H1 (cell line): Measurements from ENCODE around the gene SPHK1. TPM values are rescaled to one million over a fixed set of nuclear protein-coding genes. Genes with fewer than 3 reads are reported as not detected.
A peak's percentile ranks its signal among the peaks of the same experiment; 100 is the strongest.

ENCODE experiments used
- CTCF ChIA-PET: fragments of 300-600 bp; sonication (Branson Sonifier 250); formaldehyde crosslinking; loops from one replicate; lab custom pipeline; 2021; ENCODE audit not compliant: partially characterized antibody; lab: Charles Lee
- POLR2A ChIA-PET: fragments of 300-600 bp; sonication (Branson Sonifier 250); formaldehyde crosslinking; loops from one replicate; lab custom pipeline; 2021; ENCODE audit warnings: inconsistent platforms; ENCODE audit not compliant: partially characterized antibody; lab: Charles Lee
- DNase-seq, 2 experiments: peaks; one replicate each; pipeline versions ENCODE4 v3.0.0 to v3.0.0-alpha.2; 2010 to 2022; ENCODE audit warnings: low spot score in 2 of 2, low read depth in 1 of 2, mixed read lengths in 1 of 2
- FAIRE-seq: peaks from 2 replicates; lab custom pipeline; 2011; peaks lifted over from hg19 to GRCh38; lab: Jason Lieb, UNC
- H2AFZ ChIP-seq: 2 replicates; pipeline ENCODE4 v1.8.1; 2012; ENCODE audit warnings: low read length, inconsistent platforms
- H2AK5ac ChIP-seq: 2 replicates; pipeline ENCODE4 v1.6.1; 2013; ENCODE audit warnings: low read depth, low read length
- H2BK120ac ChIP-seq: replicated peaks from 2 replicates; pipeline ENCODE3; 2013; ENCODE audit warnings: low read depth, low read length, inconsistent platforms
- H2BK12ac ChIP-seq: 2 replicates; pipeline ENCODE4 v1.6.1; 2013; ENCODE audit warnings: low read depth, low read length
- H2BK15ac ChIP-seq: 2 replicates; pipeline ENCODE4 v1.6.1; 2013; ENCODE audit warnings: low read length
- H2BK20ac ChIP-seq: 2 replicates; pipeline ENCODE4 v1.6.1; 2013; ENCODE audit warnings: low read length
- H2BK5ac ChIP-seq: 2 replicates; pipeline ENCODE4 v1.6.1; 2013; ENCODE audit warnings: low read depth, low read length
- H3K14ac ChIP-seq: 2 replicates; pipeline ENCODE4 v1.6.1; 2013; ENCODE audit warnings: inconsistent platforms; ENCODE audit not compliant: insufficient read length
- H3K18ac ChIP-seq: 2 replicates; pipeline ENCODE4 v1.6.1; 2013; ENCODE audit warnings: low read length; ENCODE audit errors: extremely low read depth
- H3K23ac ChIP-seq: 2 replicates; pipeline ENCODE4 v1.6.1; 2013; ENCODE audit warnings: inconsistent platforms; ENCODE audit not compliant: insufficient read length
- H3K23me2 ChIP-seq: 2 replicates; pipeline ENCODE4 v1.6.1; 2013; ENCODE audit warnings: low read depth, low read length
- H3K27ac ChIP-seq: 2 replicates; pipeline ENCODE4 v1.6.1; 2011; ENCODE audit warnings: low read depth, low read length, inconsistent platforms
- H3K27me3 ChIP-seq, 4 experiments: replicated peaks in 1 of 4; 1 replicate in 1 of 4; 2 replicates in 3 of 4; pipeline versions ENCODE4 v1.6.1 to v1.8.1; 2011 to 2013; ENCODE audit warnings: low read length in 3 of 4, mild to moderate bottlenecking in 3 of 4, inconsistent platforms in 2 of 4, mixed read lengths in 2 of 4, moderate library complexity in 1 of 4; ENCODE audit not compliant: control insufficient read depth in 3 of 4, insufficient read depth in 3 of 4; ENCODE audit errors: extremely low read depth in 1 of 4
- H3K36me3 ChIP-seq, 4 experiments: 2 replicates each; pipeline versions ENCODE4 v1.6.1 to v1.8.1; 2011 to 2013; ENCODE audit warnings: mild to moderate bottlenecking in 4 of 4, low read length in 3 of 4, moderate library complexity in 2 of 4, control low read depth in 1 of 4, inconsistent platforms in 1 of 4; ENCODE audit not compliant: insufficient read depth in 4 of 4, control insufficient read depth in 2 of 4
- H3K4ac ChIP-seq: replicated peaks from 2 replicates; pipeline ENCODE3; 2013; ENCODE audit warnings: low read length, low read depth, mixed read lengths, inconsistent platforms; ENCODE audit not compliant: insufficient read length
- H3K4me1 ChIP-seq, 4 experiments: replicated peaks in 1 of 4; 1 replicate in 1 of 4; 2 replicates in 3 of 4; pipeline versions ENCODE4 v1.6.1 to v1.8.1; 2011 to 2013; ENCODE audit warnings: low read length in 3 of 4, inconsistent platforms in 2 of 4, mixed read lengths in 1 of 4; ENCODE audit not compliant: insufficient read depth in 4 of 4, control insufficient read depth in 3 of 4
- H3K4me2 ChIP-seq, 2 experiments: 2 replicates each; pipeline versions ENCODE4 v1.6.1 to v1.8.1; 2011 to 2013; ENCODE audit warnings: low read depth in 2 of 2, low read length in 2 of 2, control low read depth in 1 of 2, inconsistent platforms in 1 of 2, mild to moderate bottlenecking in 1 of 2; ENCODE audit not compliant: insufficient read depth in 1 of 2
- H3K4me3 ChIP-seq, 4 experiments: fragments of 200-600, 300-600 bp in 1 of 4; sonication (generic), shearing (Covaris generic), sonication (Bioruptor Twin) in 1 of 4; 2 replicates each; pipeline versions ENCODE4 v1.5.1 to v1.8.1; 2011 to 2016; ENCODE audit warnings: low read length in 4 of 4, low read depth in 3 of 4, control low read depth in 2 of 4, inconsistent platforms in 2 of 4, mild to moderate bottlenecking in 2 of 4, mixed read lengths in 1 of 4, moderate library complexity in 1 of 4; ENCODE audit not compliant: insufficient read depth in 2 of 4; ENCODE audit errors: extremely low read depth in 1 of 4
- H3K56ac ChIP-seq: replicated peaks from 2 replicates; pipeline ENCODE3; 2013; ENCODE audit warnings: low read depth, mild to moderate bottlenecking, mixed read lengths, low read length, inconsistent platforms; ENCODE audit not compliant: insufficient read length
- H3K79me1 ChIP-seq: 2 replicates; pipeline ENCODE4 v1.6.1; 2013; ENCODE audit warnings: low read depth, low read length, control low read depth
- H3K79me2 ChIP-seq, 2 experiments: 2 replicates each; pipeline versions ENCODE4 v1.6.1 to v1.8.1; 2012 to 2013; ENCODE audit warnings: low read length in 2 of 2, mild to moderate bottlenecking in 2 of 2, inconsistent platforms in 1 of 2; ENCODE audit not compliant: insufficient read depth in 2 of 2, control insufficient read depth in 1 of 2
- H3K9ac ChIP-seq, 4 experiments: replicated peaks in 1 of 4; 1 replicate in 1 of 4; 2 replicates in 3 of 4; pipeline versions ENCODE4 v1.6.1 to v1.8.1; 2011 to 2013; ENCODE audit warnings: low read depth in 3 of 4, low read length in 3 of 4, control low read depth in 2 of 4, mild to moderate bottlenecking in 2 of 4, moderate library complexity in 2 of 4, inconsistent platforms in 1 of 4; ENCODE audit errors: extremely low read depth in 1 of 4
- H3K9me3 ChIP-seq, 2 experiments: 2 replicates each; pipeline versions ENCODE4 v1.6.1 to v1.8.1; 2012 to 2013; ENCODE audit warnings: mild to moderate bottlenecking in 2 of 2, moderate library complexity in 2 of 2, control low read depth in 1 of 2, inconsistent platforms in 1 of 2, low read depth in 1 of 2, low read length in 1 of 2, mixed read lengths in 1 of 2; ENCODE audit not compliant: insufficient read depth in 2 of 2
- H4K20me1 ChIP-seq, 2 experiments: replicated peaks in 1 of 2; 2 replicates each; pipeline versions ENCODE3 to v1.8.1; 2011 to 2013; ENCODE audit warnings: inconsistent platforms in 2 of 2, low read length in 2 of 2, mild to moderate bottlenecking in 1 of 2; ENCODE audit not compliant: insufficient read depth in 2 of 2, control insufficient read depth in 1 of 2
- H4K5ac ChIP-seq: 2 replicates; pipeline ENCODE4 v1.6.1; 2013; ENCODE audit warnings: low read length, low read depth, mixed read lengths, inconsistent platforms; ENCODE audit not compliant: insufficient read length
- H4K8ac ChIP-seq: 2 replicates; pipeline ENCODE4 v1.8.0; 2013; ENCODE audit warnings: mild to moderate bottlenecking, moderate library complexity, low read length, inconsistent platforms; ENCODE audit not compliant: insufficient read depth; ENCODE audit errors: extremely low read depth
- H4K91ac ChIP-seq: replicated peaks from 2 replicates; pipeline ENCODE3; 2013; ENCODE audit warnings: low read length, mixed read lengths, inconsistent platforms; ENCODE audit not compliant: insufficient read length
- CBX8 ChIP-seq: fragments of 300-800, 300-1000 bp; sonication (generic); IDR thresholded peaks from 2 replicates; pipeline ENCODE4 v1.7.1; 2016; ENCODE audit warnings: low read depth, low read length, borderline replicate concordance
- KDM4A ChIP-seq: IDR thresholded peaks from one replicate; pipeline ENCODE4 v1.7.1; 2012; ENCODE audit warnings: low read depth, mild to moderate bottlenecking, moderate library complexity, low read length, inconsistent platforms; ENCODE audit not compliant: severe bottlenecking
- MAFK ChIP-seq: IDR thresholded peaks from 2 replicates; pipeline ENCODE4 v1.6.1; 2012; ENCODE audit warnings: low read depth, mild to moderate bottlenecking, improper control_type of control experiment, low read length
- POLR2A ChIP-seq, 2 experiments: IDR thresholded peaks; 1 replicate in 1 of 2; 2 replicates in 1 of 2; pipeline ENCODE4 v1.6.1; 2011; ENCODE audit warnings: low read depth in 2 of 2, low read length in 2 of 2, mild to moderate bottlenecking in 2 of 2; ENCODE audit errors: control extremely low read depth in 1 of 2
- SP2 ChIP-seq: IDR thresholded peaks from 2 replicates; pipeline ENCODE4 v1.6.1; 2012; ENCODE audit warnings: mild to moderate bottlenecking, low read length, inconsistent platforms
- WGBS, 2 experiments: shearing (Covaris generic) in 1 of 2; methylation state at CpG; one replicate each; pipeline versions ENCODE4 v1.1.6 to v1.1.7; 2013 to 2015; ENCODE audit warnings: low lambda C conversion rate in 2 of 2, mixed read lengths in 2 of 2, inconsistent platforms in 1 of 2, low coverage in 1 of 2, missing lambda C conversion rate in 1 of 2; ENCODE audit not compliant: insufficient replicate concordance in 2 of 2, insufficient coverage in 1 of 2, insufficient read length in 1 of 2; ENCODE audit errors: extremely low coverage in 1 of 2, missing lambda C conversion rate in 1 of 2; 5-methylcytosine and 5-hydroxymethylcytosine counted together
- polyA plus RNA-seq, 7 experiments: library from polyadenylated mRNA; depleted of rRNA in 3 of 7; stranded (reverse) in 5 of 7; unstranded in 2 of 7; fragments of >200 nt in 5 of 7; fragments of 200-250 nt in 2 of 7; gene quantifications; 1 replicate in 5 of 7; 2 replicates in 1 of 7; 4 replicates in 1 of 7; pipeline versions ENCODE4 v1.2.1 to v1.2.3, GENCODE V29; 2011 to 2013; ENCODE audit warnings: missing spikeins in 2 of 7, mixed read lengths in 2 of 7
- total RNA-seq: library from RNA; stranded (reverse); fragmentation: NEBNext Ultra II Directional; extraction: Animal tissue kit (Norgen Biotek cat#: 25700); gene quantifications from 2 replicates; pipeline ENCODE4 v1.2.1, GENCODE V29; 2021

The SPHK1 gene
- total and polyA plus RNA-seq, 2 of the 8 experiments (the other 6 are each of a cell fraction or from before 2014, with no cell fraction given), result 2.4 TPM

- DNase-seq (no peak), FAIRE-seq (no peak)
- H2BK12ac ChIP-seq, result no peak overlapping the region
- no peak overlapping the region for H3K4me3 ChIP-seq
- no peak overlapping the region for H2AFZ ChIP-seq
- no peak overlapping the region for H3K4me2 ChIP-seq
- H3K79me2 ChIP-seq, result peaks cover 30 to 94% of the 10 kb centered on the region in 2 experiments
- no peak overlapping the region for H3K18ac ChIP-seq
- no peaks in the 10 kb centered on the region for H3K27me3 ChIP-seq
- H4K8ac ChIP-seq, result no peak overlapping the region
- POLR2A ChIA-PET, result interaction anchor here (1.4 kb wide), 1 partner anchor 17 kb away, joined by 6 read pairs; the partner anchor contains the start of gene UBE2O
- H2BK15ac ChIP-seq, result no peak overlapping the region
- H2BK120ac ChIP-seq, result no peak overlapping the region
- peaks cover under 1 to 19% (median 18%) of the 10 kb centered on the region in 4 experiments for H3K4me1 ChIP-seq
- H3K79me1 ChIP-seq, result peaks cover 30% of the 10 kb centered on the region
- H2BK20ac ChIP-seq, result no peak overlapping the region
- H3K4ac ChIP-seq, result peak overlapping the region; percentile 19
- H4K91ac ChIP-seq, result no peak overlapping the region
- no peak overlapping the region for H2AK5ac ChIP-seq
- no peak overlapping the region for H3K56ac ChIP-seq
- no peaks in the 10 kb centered on the region for H3K23me2 ChIP-seq
- H3K23ac ChIP-seq, result no peak overlapping the region
- H3K14ac ChIP-seq, result no peak overlapping the region
- no peak overlapping the region for H4K5ac ChIP-seq
- 95% methylated on average over 11 of the region's 11 CpGs; no CpG with 5 or more reads in 1 of the 2 experiments for WGBS, 2 experiments
- peaks cover 16 to 37% of the 10 kb centered on the region in 2 experiments for H4K20me1 ChIP-seq
- H2BK5ac ChIP-seq, result no peak overlapping the region
- no peaks in the 10 kb centered on the region for H3K9me3 ChIP-seq
- no peaks in the 10 kb centered on the region for H3K36me3 ChIP-seq
- no peak overlapping the region for H3K9ac ChIP-seq
- CTCF ChIA-PET, result interaction anchor here (0.6 to 2.5 kb wide), 19 partner anchors 8 to 150 kb away, joined by 3 to 14 read pairs (median 4); partner anchors contain the start of genes ST6GALNAC2 and UBE2O
- no peak overlapping the region for H3K27ac ChIP-seq
- TF ChIP-seq MAFK, result no peak
- TF ChIP-seq SP2, result no peak
- TF ChIP-seq KDM4A, result no peak
- TF ChIP-seq POLR2A (IDR thresholded peaks at IDR 0.05; ENCODE audit: control extremely low read depth in 1 of 2, low read depth in 2 of 2, low read length in 2 of 2), result no peak
- TF ChIP-seq CBX8, result no peak
Observed at GRCh38 chr17:76435751-76436150, 51.3 kb downstream of the SPHK1 start.
